ENCODE results near the gene GCK.

GCK gene

GRCh38 chr7:44116087-44116788 lies 73.0 kb downstream of the GCK start:
- Mint-ChIP-seq H3K27ac (ENCODE audit: low read depth) (no peak overlapping the region), H3K4me1 (peaks cover 8% of the 10 kb centered on the region), H3K27me3 (no peaks in the 10 kb centered on the region), H3K4me3 (no peak overlapping the region), H3K9me3 (no peaks in the 10 kb centered on the region), H3K36me3 (ENCODE audit: insufficient read depth) (peaks cover 9% of the 10 kb centered on the region)
- ATAC-seq (replicated peaks; ENCODE audit: extremely low read depth, poor library complexity, severe bottlenecking) = no peak
- no peak for DNase-seq (ENCODE audit: low spot score in 2 of 2)

GRCh38 chr7:44114586-44115310 lies 74.5 kb downstream of the GCK start:
- H3K4me1 Mint-ChIP-seq = peaks cover 2% of the 10 kb centered on the region
- no peak overlapping the region for H3K4me3 Mint-ChIP-seq
- H3K27me3 Mint-ChIP-seq = no peaks in the 10 kb centered on the region
- H3K9me3 Mint-ChIP-seq = no peaks in the 10 kb centered on the region
- ATAC-seq (replicated peaks; ENCODE audit: extremely low read depth, poor library complexity, severe bottlenecking) = no peak
- H3K36me3 Mint-ChIP-seq (ENCODE audit: insufficient read depth) = peaks cover 8% of the 10 kb centered on the region
- no peak for DNase-seq (ENCODE audit: low spot score in 2 of 2)
- no peak overlapping the region for H3K27ac Mint-ChIP-seq (ENCODE audit: low read depth)

GRCh38 chr7:44113764-44114354 lies 75.4 kb downstream of the GCK start:
- Mint-ChIP-seq H3K27ac (ENCODE audit: low read depth) (no peak overlapping the region), H3K36me3 (ENCODE audit: insufficient read depth) (peaks cover 6% of the 10 kb centered on the region), H3K9me3 (no peaks in the 10 kb centered on the region), H3K27me3 (peaks cover under 1% of the 10 kb centered on the region), H3K4me3 (no peak overlapping the region), H3K4me1 (no peaks in the 10 kb centered on the region)
- DNase-seq (ENCODE audit: low spot score in 2 of 2) = no peak
- no peak for ATAC-seq (replicated peaks; ENCODE audit: extremely low read depth, poor library complexity, severe bottlenecking)

- DNase-seq (ENCODE audit: low spot score in 2 of 2) (no peak), ATAC-seq (replicated peaks; ENCODE audit: extremely low read depth, poor library complexity, severe bottlenecking) (no peak)
- peaks cover 4% of the 10 kb centered on the region for H3K36me3 Mint-ChIP-seq (ENCODE audit: insufficient read depth)
- H3K27ac Mint-ChIP-seq (ENCODE audit: low read depth) = no peak overlapping the region
- peaks cover 8% of the 10 kb centered on the region for H3K27me3 Mint-ChIP-seq
- no peaks in the 10 kb centered on the region for H3K4me1 Mint-ChIP-seq
- H3K4me3 Mint-ChIP-seq = no peak overlapping the region
- no peaks in the 10 kb centered on the region for H3K9me3 Mint-ChIP-seq
These were observed 76.1 kb downstream of the GCK start for GRCh38 chr7:44112997-44113763.

GRCh38 chr7:44112231-44112996 lies 76.8 kb downstream of the GCK start:
- no peaks in the 10 kb centered on the region for H3K9me3 Mint-ChIP-seq
- no peaks in the 10 kb centered on the region for H3K4me1 Mint-ChIP-seq
- H3K27me3 Mint-ChIP-seq = peaks cover 12% of the 10 kb centered on the region
- H3K27ac Mint-ChIP-seq (ENCODE audit: low read depth) = no peak overlapping the region
- DNase-seq (ENCODE audit: low spot score in 2 of 2) (no peak), ATAC-seq (replicated peaks; ENCODE audit: extremely low read depth, poor library complexity, severe bottlenecking) (no peak)
- peaks cover 3% of the 10 kb centered on the region for H3K36me3 Mint-ChIP-seq (ENCODE audit: insufficient read depth)
- H3K4me3 Mint-ChIP-seq = no peak overlapping the region

GRCh38 chr7:44111761-44112160 lies 77.5 kb downstream of the GCK start:
- H3K4me3 Mint-ChIP-seq = no peak overlapping the region
- H3K4me1 Mint-ChIP-seq = no peaks in the 10 kb centered on the region
- peaks cover 2% of the 10 kb centered on the region for H3K36me3 Mint-ChIP-seq (ENCODE audit: insufficient read depth)
- DNase-seq (ENCODE audit: low spot score in 2 of 2) (no peak), ATAC-seq (replicated peaks; ENCODE audit: extremely low read depth, poor library complexity, severe bottlenecking) (no peak)
- no peaks in the 10 kb centered on the region for H3K9me3 Mint-ChIP-seq
- no peak overlapping the region for H3K27ac Mint-ChIP-seq (ENCODE audit: low read depth)
- H3K27me3 Mint-ChIP-seq = peaks cover 12% of the 10 kb centered on the region

- Mint-ChIP-seq H3K27ac (ENCODE audit: low read depth) (no peak overlapping the region), H3K36me3 (ENCODE audit: insufficient read depth) (peaks cover 1% of the 10 kb centered on the region), H3K27me3 (peaks cover 20% of the 10 kb centered on the region), H3K9me3 (no peaks in the 10 kb centered on the region), H3K4me1 (no peaks in the 10 kb centered on the region), H3K4me3 (no peak overlapping the region)
- DNase-seq (ENCODE audit: low spot score in 2 of 2) (no peak), ATAC-seq (replicated peaks; ENCODE audit: extremely low read depth, poor library complexity, severe bottlenecking) (no peak)
These were observed 78.3 kb downstream of the GCK start for GRCh38 chr7:44110719-44111635.

GRCh38 chr7:44109991-44110390 lies 79.2 kb downstream of the GCK start:
- Mint-ChIP-seq H3K4me3 (no peak overlapping the region), H3K27me3 (peaks cover 30% of the 10 kb centered on the region), H3K4me1 (no peaks in the 10 kb centered on the region), H3K36me3 (ENCODE audit: insufficient read depth) (peaks cover 2% of the 10 kb centered on the region), H3K27ac (ENCODE audit: low read depth) (no peak overlapping the region), H3K9me3 (no peaks in the 10 kb centered on the region)
- DNase-seq (ENCODE audit: low spot score in 2 of 2) = no peak
- no peak for ATAC-seq (replicated peaks; ENCODE audit: extremely low read depth, poor library complexity, severe bottlenecking)

- no peak for ATAC-seq (replicated peaks; ENCODE audit: extremely low read depth, poor library complexity, severe bottlenecking)
- no peaks in the 10 kb centered on the region for H3K4me1 Mint-ChIP-seq
- no peak overlapping the region for H3K27ac Mint-ChIP-seq (ENCODE audit: low read depth)
- peaks cover 33% of the 10 kb centered on the region for H3K27me3 Mint-ChIP-seq
- H3K4me3 Mint-ChIP-seq = no peak overlapping the region
- peaks cover 2% of the 10 kb centered on the region for H3K36me3 Mint-ChIP-seq (ENCODE audit: insufficient read depth)
- no peak for DNase-seq (ENCODE audit: low spot score in 2 of 2)
- H3K9me3 Mint-ChIP-seq = no peaks in the 10 kb centered on the region
These were observed 80.2 kb downstream of the GCK start for GRCh38 chr7:44108768-44109750.

GRCh38 chr7:44107961-44108767 lies 81.1 kb downstream of the GCK start:
- DNase-seq (ENCODE audit: low spot score in 2 of 2) (no peak), ATAC-seq (replicated peaks; ENCODE audit: extremely low read depth, poor library complexity, severe bottlenecking) (no peak)
- H3K9me3 Mint-ChIP-seq = no peaks in the 10 kb centered on the region
- no peak overlapping the region for H3K4me3 Mint-ChIP-seq
- H3K4me1 Mint-ChIP-seq = no peaks in the 10 kb centered on the region
- peaks cover 39% of the 10 kb centered on the region for H3K27me3 Mint-ChIP-seq
- no peak overlapping the region for H3K27ac Mint-ChIP-seq (ENCODE audit: low read depth)
- peaks cover 2% of the 10 kb centered on the region for H3K36me3 Mint-ChIP-seq (ENCODE audit: insufficient read depth)
